Neural progenitor cell (in vitro differentiated cells): ENCODE data around the gene ARHGAP19.

Experiments used
- EZH2 ChIP-seq: fragments of 200-600 bp; sonication (generic); IDR thresholded peaks from 2 replicates; pipeline ENCODE4 v1.6.1; 2017; ENCODE audit warnings: antibody characterized with exemption, mild to moderate bottlenecking, moderate library complexity
- TF ChIP-seq, protein P1 (sequence below): fragments of 200-600 bp; sonication (generic); IDR thresholded peaks from 2 replicates; pipeline ENCODE4 v1.5.1; 2017; ENCODE audit warnings: antibody characterized with exemption, mild to moderate bottlenecking

DNA sequence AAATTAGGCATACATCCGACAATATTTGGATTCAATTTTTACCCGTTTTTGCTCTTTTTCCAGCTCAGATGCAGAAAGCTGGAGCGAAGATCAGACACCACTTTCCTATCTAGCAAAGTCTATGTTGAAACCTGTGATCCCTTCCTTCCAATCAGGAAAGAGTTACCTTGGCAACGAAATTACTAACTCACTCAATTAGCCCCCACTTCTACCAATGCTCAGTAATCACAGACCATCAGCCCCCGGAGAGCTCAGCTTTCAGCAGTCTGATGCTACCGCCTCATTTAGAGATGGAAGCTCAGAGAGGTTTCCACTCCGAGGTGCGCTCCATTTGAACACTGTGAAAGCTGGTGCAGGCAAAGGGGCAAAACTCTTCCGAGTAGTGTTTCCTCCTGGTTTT is 33.3 kb upstream of the ARHGAP19 start:
- TF ChIP-seq, protein P1, sequence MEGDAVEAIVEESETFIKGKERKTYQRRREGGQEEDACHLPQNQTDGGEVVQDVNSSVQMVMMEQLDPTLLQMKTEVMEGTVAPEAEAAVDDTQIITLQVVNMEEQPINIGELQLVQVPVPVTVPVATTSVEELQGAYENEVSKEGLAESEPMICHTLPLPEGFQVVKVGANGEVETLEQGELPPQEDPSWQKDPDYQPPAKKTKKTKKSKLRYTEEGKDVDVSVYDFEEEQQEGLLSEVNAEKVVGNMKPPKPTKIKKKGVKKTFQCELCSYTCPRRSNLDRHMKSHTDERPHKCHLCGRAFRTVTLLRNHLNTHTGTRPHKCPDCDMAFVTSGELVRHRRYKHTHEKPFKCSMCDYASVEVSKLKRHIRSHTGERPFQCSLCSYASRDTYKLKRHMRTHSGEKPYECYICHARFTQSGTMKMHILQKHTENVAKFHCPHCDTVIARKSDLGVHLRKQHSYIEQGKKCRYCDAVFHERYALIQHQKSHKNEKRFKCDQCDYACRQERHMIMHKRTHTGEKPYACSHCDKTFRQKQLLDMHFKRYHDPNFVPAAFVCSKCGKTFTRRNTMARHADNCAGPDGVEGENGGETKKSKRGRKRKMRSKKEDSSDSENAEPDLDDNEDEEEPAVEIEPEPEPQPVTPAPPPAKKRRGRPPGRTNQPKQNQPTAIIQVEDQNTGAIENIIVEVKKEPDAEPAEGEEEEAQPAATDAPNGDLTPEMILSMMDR: no peak
- TF ChIP-seq EZH2: no peak
